Upper lobe of left lung (tissue), 6 donors: ENCODE measurements around the gene FYB1. TPM values are rescaled to one million over a fixed set of nuclear protein-coding genes. Genes with fewer than 3 reads are reported as not detected.

Source experiments
- ATAC-seq, 2 donors: fragments of 200-7000 bp; cut with Tn5 transposase; one replicate each; pipeline ENCODE4 v1.9.1; 2022; ENCODE audit warnings: mild to moderate bottlenecking in 2 of 2, moderate library complexity in 2 of 2; ENCODE audit not compliant: low FRiP score in 2 of 2
- DNase-seq, 2 donors: peaks; one replicate each; pipeline ENCODE4 v3.0.0-alpha.2; 2019 to 2020
- H3K27ac ChIP-seq, 4 donors: fragments of 200-600 bp; sonication (generic); one replicate each; pipeline ENCODE4 v1.5.1; 2016 to 2019
- H3K27me3 ChIP-seq, 4 donors: fragments of 200-600 bp; sonication (generic); one replicate each; pipeline ENCODE4 v1.5.1; 2017 to 2019
- H3K36me3 ChIP-seq, 4 donors: fragments of 200-600 bp; sonication (generic); one replicate each; pipeline ENCODE4 v1.5.1; 2016 to 2019
- H3K4me1 ChIP-seq, 4 donors: fragments of 200-600 bp; sonication (generic); one replicate each; pipeline ENCODE4 v1.5.1; 2018 to 2019
- H3K4me3 ChIP-seq, 4 donors: fragments of 200-600 bp; sonication (generic); one replicate each; pipeline ENCODE4 v1.5.1; 2017 to 2019; ENCODE audit warnings: mild to moderate bottlenecking in 2 of 4, moderate library complexity in 1 of 4
- H3K9me3 ChIP-seq, 4 donors: fragments of 200-600 bp; sonication (generic); one replicate each; pipeline ENCODE4 v1.5.1; 2018 to 2019
- CTCF ChIP-seq, 6 experiments: fragments of 450-650 bp in 4 of 6; fragments of 200-600 bp in 2 of 6; sonication (generic) in 2 of 6; IDR thresholded peaks; one replicate each; pipeline ENCODE4 v1.5.1; 2016 to 2019; ENCODE audit warnings: antibody characterized with exemption in 6 of 6
- EP300 ChIP-seq, 4 donors: sonication (generic); formaldehyde crosslinking; IDR thresholded peaks; one replicate each; pipeline ENCODE4 v1.5.1; 2017; ENCODE audit warnings: antibody characterized with exemption in 4 of 4, control low read depth in 2 of 4
- POLR2A ChIP-seq, 4 donors: fragments of 450-650 bp; IDR thresholded peaks; one replicate each; pipeline ENCODE4 v1.5.1; 2016 to 2017; ENCODE audit warnings: antibody characterized with exemption in 4 of 4, mild to moderate bottlenecking in 2 of 4
- POLR2AphosphoS5 ChIP-seq, 2 donors: sonication (generic); formaldehyde crosslinking; IDR thresholded peaks; one replicate each; pipeline ENCODE4 v1.5.1; 2017; ENCODE audit warnings: antibody characterized with exemption in 2 of 2
- WGBS, 2 donors: methylation state at CpG; one replicate each; pipeline ENCODE4 v1.1.5; 2017 to 2018; 5-methylcytosine and 5-hydroxymethylcytosine counted together
- total RNA-seq, 6 donors: library from RNA; depleted of rRNA in 4 of 6; stranded (reverse); fragments of >200 nt in 4 of 6; gene quantifications; one replicate each; pipeline versions ENCODE4 v1.1.0 to v1.2.1, GENCODE V29; 2016 to 2021
- donor health status: DM: no; HTN: no; CAD: no; lungs with moderate emphysema.
- donor health status: DM: no; HTN: yes; CAD: no; lungs with severe emphysema.

FYB1 gene
- total RNA-seq, 6 donors from 2014 or later: 24.0 to 97.4 (median 42.5) TPM

GRCh38 chr5:39157701-39158100, 61.7 kb downstream of the FYB1 start:
- no peak for ATAC-seq
- DNase-seq: no peak
- no peak for TF ChIP-seq POLR2A (IDR thresholded peaks at IDR 0.05)
- no peak for TF ChIP-seq POLR2AphosphoS5 (IDR thresholded peaks at IDR 0.05)
- no peak for TF ChIP-seq CTCF (IDR thresholded peaks at IDR 0.05)
- no peak for TF ChIP-seq EP300 (IDR thresholded peaks at IDR 0.05)

GRCh38 chr5:39156082-39156481, 63.3 kb downstream of the FYB1 start:
- Histone ChIP-seq H3K4me1 (no peaks in the 10 kb centered on the region), H3K27ac (no peak overlapping the region), H3K4me3 (no peak overlapping the region), H3K36me3 (no peaks in the 10 kb centered on the region), H3K9me3 (no peaks in the 10 kb centered on the region), H3K27me3 (no peaks in the 10 kb centered on the region)
- ATAC-seq (no peak), DNase-seq (no peak)
- TF ChIP-seq POLR2A (IDR thresholded peaks at IDR 0.05) (no peak), EP300 (IDR thresholded peaks at IDR 0.05) (no peak)
- WGBS, 2 donors: 66 to 75% methylated on average over 4 of the region's 4 CpGs

More at GRCh38 chr5:39157701-39158100, 61.7 kb downstream of the FYB1 start:
- Histone ChIP-seq H3K27ac (no peak overlapping the region), H3K27me3 (no peaks in the 10 kb centered on the region), H3K4me3 (no peak overlapping the region), H3K9me3 (no peaks in the 10 kb centered on the region), H3K4me1 (no peaks in the 10 kb centered on the region), H3K36me3 (no peaks in the 10 kb centered on the region)

DNA sequence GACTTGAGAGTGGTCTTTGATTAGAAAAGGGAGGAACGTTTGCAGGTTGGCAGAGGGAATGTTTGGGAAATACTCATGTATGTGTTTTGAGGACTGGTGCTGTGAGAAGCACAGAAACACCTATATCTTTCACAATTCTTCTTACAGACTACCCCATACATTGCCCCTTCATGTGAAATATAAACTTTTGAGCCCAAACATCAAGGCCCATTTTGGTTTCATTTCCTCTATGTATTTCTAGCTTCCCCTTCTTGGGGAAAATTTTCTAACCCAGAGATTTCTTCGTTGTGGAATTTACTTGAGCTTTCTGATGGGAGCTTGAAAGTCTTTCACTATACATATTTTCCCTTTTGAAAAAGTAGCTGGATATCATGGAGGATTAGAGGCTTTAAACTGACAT, 67.6 kb downstream of the FYB1 start:
- no peak overlapping the region for H3K4me3 ChIP-seq
- WGBS, 2 donors: 43 to 59% methylated on average over 2 of the region's 2 CpGs

DNA sequence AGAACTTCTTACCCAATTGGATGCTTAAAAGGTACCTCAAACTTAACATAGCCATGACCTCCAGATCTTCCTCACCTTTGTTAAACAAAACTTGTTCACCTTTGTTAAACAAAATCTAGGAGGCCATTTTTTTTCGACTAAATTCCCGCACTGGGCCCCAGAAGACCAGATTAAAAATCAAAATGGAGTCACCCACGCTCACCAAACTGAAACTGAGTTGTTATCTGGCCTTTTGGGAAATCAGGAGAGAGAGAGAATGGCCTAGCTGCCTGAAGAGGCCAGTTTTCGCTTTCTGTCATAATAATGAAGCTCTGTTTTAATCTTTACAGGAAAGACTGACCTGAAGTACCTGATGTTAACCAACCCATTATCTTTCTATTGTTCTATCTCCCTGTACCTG, 69.4 kb downstream of the FYB1 start:
- no peaks in the 10 kb centered on the region for H3K27me3 ChIP-seq
- no peak overlapping the region for H3K27ac ChIP-seq
- 94% methylated on average over 4 of the region's 4 CpGs for WGBS, 2 donors
- peaks cover 0 to 5% (median 1%) of the 10 kb centered on the region in 4 donors for H3K4me1 ChIP-seq
- TF ChIP-seq EP300 (IDR thresholded peaks at IDR 0.05): no peak
- no peak for TF ChIP-seq POLR2A (IDR thresholded peaks at IDR 0.05)
- TF ChIP-seq POLR2AphosphoS5 (IDR thresholded peaks at IDR 0.05): no peak
- no peak for TF ChIP-seq CTCF (IDR thresholded peaks at IDR 0.05)
- no peak for DNase-seq
- H3K9me3 ChIP-seq: no peaks in the 10 kb centered on the region
- no peak overlapping the region for H3K4me3 ChIP-seq
- H3K36me3 ChIP-seq: no peaks in the 10 kb centered on the region
- no peak for ATAC-seq

More for the DNA sequence above, 67.6 kb downstream of the FYB1 start:
- Histone ChIP-seq H3K27ac (no peak overlapping the region), H3K36me3 (no peaks in the 10 kb centered on the region), H3K4me1 (peaks cover 0 to 5% (median 1%) of the 10 kb centered on the region in 4 donors), H3K9me3 (no peaks in the 10 kb centered on the region), H3K27me3 (no peaks in the 10 kb centered on the region)
- no peak for ATAC-seq
- no peak for TF ChIP-seq CTCF (IDR thresholded peaks at IDR 0.05)
- TF ChIP-seq EP300 (IDR thresholded peaks at IDR 0.05): no peak
- no peak for TF ChIP-seq POLR2A (IDR thresholded peaks at IDR 0.05)
- TF ChIP-seq POLR2AphosphoS5 (IDR thresholded peaks at IDR 0.05): no peak
- DNase-seq: no peak

GRCh38 chr5:39148983-39149534, 70.3 kb downstream of the FYB1 start:
- no peak overlapping the region for H3K4me3 ChIP-seq
- no peak for DNase-seq
- TF ChIP-seq CTCF (IDR thresholded peaks at IDR 0.05) (peak in 1 of 6 experiments; percentile 29), POLR2A (IDR thresholded peaks at IDR 0.05) (no peak)
- no peaks in the 10 kb centered on the region for H3K27me3 ChIP-seq
- no peak overlapping the region for H3K27ac ChIP-seq
- no peaks in the 10 kb centered on the region for H3K36me3 ChIP-seq
- no peak for ATAC-seq
- H3K9me3 ChIP-seq: no peaks in the 10 kb centered on the region
- H3K4me1 ChIP-seq: peaks cover 0 to 5% (median 1%) of the 10 kb centered on the region in 4 donors
